DOHH2 (cell line): Measurements from ENCODE around the gene PALLD.

Experiments
- H3F3A ChIP-seq: fragments of 200-600 bp; sonication (generic), shearing (Covaris generic); 2 replicates; pipeline ENCODE4 v1.6.0; 2016; ENCODE audit warnings: antibody characterized with exemption, mild to moderate bottlenecking; ENCODE audit not compliant: control insufficient read depth, insufficient read depth
- H3K27ac ChIP-seq: fragments of 200-600 bp; sonication (generic); 2 replicates; pipeline ENCODE4 v1.5.1; 2014; ENCODE audit warnings: low read depth, mild to moderate bottlenecking, low read length, moderate library complexity
- H3K27me3 ChIP-seq: fragments of 200-600 bp; sonication (generic); 2 replicates; pipeline ENCODE4 v1.6.1; 2014; ENCODE audit warnings: mild to moderate bottlenecking, low read length, mixed read lengths; ENCODE audit not compliant: control insufficient read depth
- H3K36me3 ChIP-seq: fragments of 200-600 bp; sonication (generic); 2 replicates; pipeline ENCODE4 v1.6.1; 2014; ENCODE audit warnings: mild to moderate bottlenecking, low read length, moderate library complexity, mixed read lengths; ENCODE audit not compliant: control insufficient read depth
- H3K4me1 ChIP-seq: fragments of 200-600 bp; sonication (generic); 2 replicates; pipeline ENCODE4 v1.6.1; 2014; ENCODE audit warnings: mild to moderate bottlenecking, low read length, mixed read lengths; ENCODE audit not compliant: control insufficient read depth
- H3K4me2 ChIP-seq: fragments of 200-600 bp; sonication (generic); 2 replicates; pipeline ENCODE4 v1.6.0; 2014; ENCODE audit warnings: mild to moderate bottlenecking, low read length, moderate library complexity
- H3K4me3 ChIP-seq: fragments of 200-600 bp; sonication (generic); 2 replicates; pipeline ENCODE4 v1.5.1; 2014; ENCODE audit warnings: mild to moderate bottlenecking, low read length, mixed read lengths
- H3K79me2 ChIP-seq: fragments of 200-600 bp; sonication (generic); 2 replicates; pipeline ENCODE4 v1.6.1; 2014; ENCODE audit warnings: mild to moderate bottlenecking, low read length, mixed read lengths; ENCODE audit not compliant: control insufficient read depth
- H3K9me2 ChIP-seq: fragments of 200-600 bp; sonication (generic); replicated peaks from 2 replicates; pipeline ENCODE4 v1.6.1; 2014; ENCODE audit warnings: mild to moderate bottlenecking, low read length, mixed read lengths; ENCODE audit not compliant: control insufficient read depth
- H3K9me3 ChIP-seq: fragments of 200-600 bp; sonication (generic); 2 replicates; pipeline ENCODE4 v1.6.1; 2014; ENCODE audit warnings: antibody characterized with exemption, low read length, mixed read lengths; ENCODE audit not compliant: control insufficient read depth, insufficient read depth
- H4K20me1 ChIP-seq: fragments of 200-600 bp; sonication (generic); 2 replicates; pipeline ENCODE4 v1.6.0; 2014; ENCODE audit warnings: low read depth, mild to moderate bottlenecking, antibody characterized with exemption, low read length, moderate library complexity; ENCODE audit not compliant: control insufficient read depth, insufficient read depth
- CTCF ChIP-seq: fragments of 200-600 bp; sonication (generic); IDR thresholded peaks from one replicate; pipeline ENCODE4 v1.5.1; 2014; ENCODE audit warnings: antibody characterized with exemption, mild to moderate bottlenecking, low read depth, low read length; ENCODE audit not compliant: poor library complexity, severe bottlenecking
- EZH2phosphoT487 ChIP-seq: fragments of 200-600 bp; sonication (generic); IDR thresholded peaks from 2 replicates; pipeline ENCODE4 v1.6.1; 2017; ENCODE audit warnings: borderline replicate concordance, mild to moderate bottlenecking, antibody characterized with exemption, low read length, moderate library complexity, mixed read lengths

Gene PALLD

DNA sequence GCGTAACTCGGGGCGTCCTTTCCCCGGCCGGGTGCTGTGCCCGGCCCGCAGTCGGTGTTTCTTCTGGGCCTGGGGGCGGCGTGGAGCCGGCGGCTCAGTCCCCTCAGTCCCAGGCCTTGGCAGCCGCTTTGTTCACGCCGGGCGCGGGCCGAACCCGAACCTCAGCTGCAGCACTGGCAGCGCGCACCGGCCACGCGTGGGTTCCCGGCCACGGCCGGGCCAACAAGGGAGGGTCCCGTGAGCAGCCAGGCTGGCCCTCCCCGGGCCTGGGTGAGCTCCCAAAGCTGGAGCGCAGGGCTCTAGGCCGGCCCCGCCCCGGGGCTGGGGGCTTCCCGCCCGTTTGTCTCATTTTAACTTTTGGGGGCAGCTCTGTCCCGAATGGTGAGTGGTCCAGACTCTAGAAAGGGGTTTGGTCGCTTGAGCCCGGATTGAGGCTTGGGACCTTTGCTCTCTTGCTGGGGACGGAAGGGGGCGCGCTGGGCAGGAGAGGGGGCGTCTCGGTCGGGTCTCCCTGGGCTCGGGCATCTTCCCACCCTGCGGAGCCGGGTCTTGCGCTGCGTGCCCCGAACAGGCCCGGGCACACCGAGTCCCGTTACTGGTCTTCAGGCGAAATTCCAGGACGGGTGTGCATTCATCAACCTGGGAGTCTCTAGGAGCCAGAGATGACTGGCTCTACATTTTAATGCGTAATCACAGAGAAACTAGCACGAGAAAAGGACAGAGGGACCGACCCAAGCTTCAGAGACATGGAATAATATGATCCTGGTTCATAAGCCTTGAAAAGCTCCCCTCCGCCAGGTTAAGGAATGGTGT, 336.1 kb downstream of the PALLD start:
- no peaks in the 10 kb centered on the region for H3K36me3 ChIP-seq
- H3K79me2 ChIP-seq: no peaks in the 10 kb centered on the region
- no peaks in the 10 kb centered on the region for H4K20me1 ChIP-seq
- no peak for TF ChIP-seq CTCF
- no peak for TF ChIP-seq EZH2phosphoT487
- no peaks in the 10 kb centered on the region for H3K9me3 ChIP-seq
- H3K27me3 ChIP-seq: peaks cover 23% of the 10 kb centered on the region
- H3K4me3 ChIP-seq: no peak overlapping the region
- no peaks in the 10 kb centered on the region for H3K9me2 ChIP-seq
- H3F3A ChIP-seq: no peaks in the 10 kb centered on the region
- no peak overlapping the region for H3K27ac ChIP-seq
- H3K4me1 ChIP-seq: peaks cover 10% of the 10 kb centered on the region
- no peak overlapping the region; the same call in 1 of the 2 replicates for H3K4me2 ChIP-seq

GRCh38 chr4:168833881-168834280, 337.0 kb downstream of the PALLD start:
- no peaks in the 10 kb centered on the region for H3K79me2 ChIP-seq
- peaks cover 23% of the 10 kb centered on the region for H3K27me3 ChIP-seq
- H3K9me2 ChIP-seq: no peaks in the 10 kb centered on the region
- no peak overlapping the region for H3K27ac ChIP-seq
- no peaks in the 10 kb centered on the region for H3K36me3 ChIP-seq
- H3K4me1 ChIP-seq: peaks cover 10% of the 10 kb centered on the region
- H4K20me1 ChIP-seq: no peaks in the 10 kb centered on the region
- no peaks in the 10 kb centered on the region for H3K9me3 ChIP-seq
- TF ChIP-seq EZH2phosphoT487 (no peak), CTCF (no peak)
- H3K4me3 ChIP-seq: no peak overlapping the region
- H3F3A ChIP-seq: no peaks in the 10 kb centered on the region
- no peak overlapping the region for H3K4me2 ChIP-seq

DNA sequence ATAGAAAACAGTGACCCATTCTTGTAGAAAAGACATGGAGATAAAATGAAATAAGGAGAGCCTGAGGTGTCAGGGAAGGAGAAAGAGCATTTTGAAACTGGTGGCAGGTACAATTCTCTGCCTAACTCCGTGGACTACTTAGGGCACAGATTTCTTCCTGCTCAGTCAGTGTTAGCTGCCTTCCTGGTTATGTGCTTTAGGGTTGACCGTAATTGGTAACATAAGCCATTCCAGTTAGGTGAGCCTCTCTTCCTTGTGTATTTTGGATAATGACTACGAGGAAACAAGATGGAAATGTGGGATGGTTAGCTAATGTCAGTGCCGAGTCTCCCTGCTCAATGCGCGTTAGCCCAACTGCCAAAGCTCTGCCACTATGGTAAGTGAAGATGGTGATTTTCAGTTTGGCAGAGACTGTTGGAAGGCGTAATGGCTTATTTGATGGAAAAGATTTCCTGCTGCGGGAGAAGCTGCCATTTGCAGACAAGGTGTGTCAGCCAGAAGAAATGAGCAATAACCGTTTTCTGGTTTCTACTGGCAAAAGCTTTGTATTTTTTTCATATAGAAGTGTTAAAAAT, 339.1 kb downstream of the PALLD start:
- H3F3A ChIP-seq: no peaks in the 10 kb centered on the region
- no peaks in the 10 kb centered on the region for H3K9me3 ChIP-seq
- peaks cover 18% of the 10 kb centered on the region for H3K27me3 ChIP-seq
- H4K20me1 ChIP-seq: no peaks in the 10 kb centered on the region
- no peak overlapping the region for H3K4me3 ChIP-seq
- no peaks in the 10 kb centered on the region for H3K36me3 ChIP-seq
- H3K4me1 ChIP-seq: peaks cover 8% of the 10 kb centered on the region
- no peak overlapping the region for H3K4me2 ChIP-seq
- TF ChIP-seq EZH2phosphoT487 (no peak), CTCF (no peak)
- no peaks in the 10 kb centered on the region for H3K9me2 ChIP-seq
- H3K79me2 ChIP-seq: no peaks in the 10 kb centered on the region
- no peak overlapping the region for H3K27ac ChIP-seq
